Fibroblast of gingiva (primary cell): ENCODE results near the gene CDKN2AIPNL.
A peak's percentile ranks its signal among the peaks of the same experiment; 100 is the strongest.

Experiments
- DNase-seq: peaks from one replicate; pipeline ENCODE4 v3.0.0-alpha.2; 2011; ENCODE audit warnings: low read depth

Gene CDKN2AIPNL

GRCh38 chr5:134411546-134412266, at the start of gene CDKN2AIPNL:
CDKN2AIPNL (minus strand) TSS chr5:134411881; CDS start chr5:134411854, 27 bp downstream.
- DNase-seq: peak; percentile 85

- no peak for DNase-seq
Observed at GRCh38 chr5:134460551-134460950, 48.9 kb upstream of the CDKN2AIPNL start.

- DNase-seq: no peak
Observed at GRCh38 chr5:134459491-134459890, 47.8 kb upstream of the CDKN2AIPNL start.

- no peak for DNase-seq
Observed at GRCh38 chr5:134459010-134459403, 47.3 kb upstream of the CDKN2AIPNL start.

GRCh38 chr5:134458234-134459009, 46.7 kb upstream of the CDKN2AIPNL start:
- DNase-seq: peak; percentile 75

- DNase-seq: no peak
Observed at GRCh38 chr5:134457801-134458200, 46.1 kb upstream of the CDKN2AIPNL start.

GRCh38 chr5:134456825-134457224, 45.1 kb upstream of the CDKN2AIPNL start:
- no peak for DNase-seq

GRCh38 chr5:134455466-134455865, 43.8 kb upstream of the CDKN2AIPNL start:
- no peak for DNase-seq

GRCh38 chr5:134453016-134453415, 41.3 kb upstream of the CDKN2AIPNL start:
- peak; percentile 60 for DNase-seq

GRCh38 chr5:134451936-134452505, 40.3 kb upstream of the CDKN2AIPNL start:
- DNase-seq: peak; percentile 60

GRCh38 chr5:134451225-134451935, 39.7 kb upstream of the CDKN2AIPNL start:
- no peak for DNase-seq

GRCh38 chr5:134450374-134450773, 38.7 kb upstream of the CDKN2AIPNL start:
- DNase-seq: no peak

- DNase-seq: no peak
Observed at GRCh38 chr5:134449167-134449566, 37.5 kb upstream of the CDKN2AIPNL start.

- no peak for DNase-seq
Observed at GRCh38 chr5:134447815-134448520, 36.3 kb upstream of the CDKN2AIPNL start.

GRCh38 chr5:134446938-134447337, 35.3 kb upstream of the CDKN2AIPNL start:
- DNase-seq: peak; percentile 27

GRCh38 chr5:134445856-134446818, 34.5 kb upstream of the CDKN2AIPNL start:
- peak; percentile 40 for DNase-seq

GRCh38 chr5:134444941-134445471, 33.3 kb upstream of the CDKN2AIPNL start:
- no peak for DNase-seq

GRCh38 chr5:134440201-134440755, 28.6 kb upstream of the CDKN2AIPNL start:
- DNase-seq: no peak

- peak; percentile 97 for DNase-seq
Observed at GRCh38 chr5:134439210-134439654, 27.6 kb upstream of the CDKN2AIPNL start.

- DNase-seq: no peak
Observed at GRCh38 chr5:134438721-134439123, 27.0 kb upstream of the CDKN2AIPNL start.
